Measurements from ENCODE around the gene PSMB1. TPM values are rescaled to one million over a fixed set of nuclear protein-coding genes. Genes with fewer than 3 reads are reported as not detected.
"Not testable (repeated sequence)": the region's sequence is repeated elsewhere in the genome, so short reads cannot be mapped to it uniquely, and the experiment has no call there.

Gene PSMB1
- total and polyA plus RNA-seq, 5 donors from 2014 or later, result 103 to 702 (median 565) TPM

- Mint-ChIP-seq H3K4me3 (no peak overlapping the region), H3K27me3 (peaks cover 60% of the 10 kb centered on the region), H3K9me3 (no peaks in the 10 kb centered on the region), H3K4me1 (no peaks in the 10 kb centered on the region), H3K36me3 (no peaks in the 10 kb centered on the region), H3K27ac (no peak overlapping the region)
- Histone ChIP-seq H3K4me1 (ENCODE audit: control insufficient read depth, insufficient read depth, low read length, poor library complexity, severe bottlenecking) (no peaks in the 10 kb centered on the region), H3K27me3 (ENCODE audit: control insufficient read depth, insufficient read depth, low read length) (no peaks in the 10 kb centered on the region), H3K4me3 (ENCODE audit: low read depth, low read length) (no peak overlapping the region), H3K27ac (ENCODE audit: insufficient read depth, low read length, poor library complexity, severe bottlenecking) (no peak overlapping the region), H3K9me3 (ENCODE audit: control insufficient read depth in 2 of 2, low read length in 2 of 2) (no peaks in the 10 kb centered on the region), H3K36me3 (ENCODE audit: control insufficient read depth, insufficient read depth, low read length) (no peaks in the 10 kb centered on the region)
- ATAC-seq (ENCODE audit: low read depth in 2 of 2) (no peak), DNase-seq (no peak)
Measured at GRCh38 chr6:170522565-170523183, 30.4 kb downstream of the PSMB1 start.

- no peak overlapping the region for H3K27ac ChIP-seq (ENCODE audit: insufficient read depth, low read length, poor library complexity, severe bottlenecking)
- peaks cover 61% of the 10 kb centered on the region for H3K27me3 Mint-ChIP-seq
- no peaks in the 10 kb centered on the region for H3K9me3 Mint-ChIP-seq
- DNase-seq (peak; percentile 6 to 66 (median 52)), ATAC-seq (ENCODE audit: low read depth in 2 of 2) (peak; percentile 84 to 85)
- H3K36me3 Mint-ChIP-seq, result no peaks in the 10 kb centered on the region
- H3K9me3 ChIP-seq (ENCODE audit: control insufficient read depth in 2 of 2, low read length in 2 of 2), result no peaks in the 10 kb centered on the region
- peak overlapping the region in 2 of 4 donors; percentile 53 to 61 for H3K4me3 Mint-ChIP-seq
- no peaks in the 10 kb centered on the region for H3K36me3 ChIP-seq (ENCODE audit: control insufficient read depth, insufficient read depth, low read length)
- peak overlapping the region; percentile 33 for H3K4me3 ChIP-seq (ENCODE audit: low read depth, low read length)
- H3K27ac Mint-ChIP-seq, result no peak overlapping the region
- H3K4me1 ChIP-seq (ENCODE audit: control insufficient read depth, insufficient read depth, low read length, poor library complexity, severe bottlenecking), result peaks cover 3% of the 10 kb centered on the region
- H3K4me1 Mint-ChIP-seq, result peaks cover 0 to 4% (median under 1%) of the 10 kb centered on the region in 4 donors
- H3K27me3 ChIP-seq (ENCODE audit: control insufficient read depth, insufficient read depth, low read length), result peaks cover 2% of the 10 kb centered on the region
Measured at GRCh38 chr6:170516783-170517616, 36.1 kb downstream of the PSMB1 start.

GRCh38 chr6:170514908-170515307 is 38.2 kb downstream of the PSMB1 start:
- Mint-ChIP-seq H3K36me3 (no peaks in the 10 kb centered on the region), H3K9me3 (peaks cover 0 to 4% (median 0%) of the 10 kb centered on the region in 7 donors), H3K4me1 (peaks cover 0 to 4% (median under 1%) of the 10 kb centered on the region in 4 donors), H3K4me3 (no peak overlapping the region), H3K27me3 (peaks cover 43% of the 10 kb centered on the region), H3K27ac (no peak overlapping the region)
- ATAC-seq (ENCODE audit: low read depth in 2 of 2) (no peak), DNase-seq (no peak)
- Histone ChIP-seq H3K36me3 (ENCODE audit: control insufficient read depth, insufficient read depth, low read length) (no peaks in the 10 kb centered on the region), H3K27ac (ENCODE audit: insufficient read depth, low read length, poor library complexity, severe bottlenecking) (no peak overlapping the region), H3K4me1 (ENCODE audit: control insufficient read depth, insufficient read depth, low read length, poor library complexity, severe bottlenecking) (peaks cover 3% of the 10 kb centered on the region), H3K4me3 (ENCODE audit: low read depth, low read length) (no peak overlapping the region), H3K9me3 (ENCODE audit: control insufficient read depth in 2 of 2, low read length in 2 of 2) (no peaks in the 10 kb centered on the region), H3K27me3 (ENCODE audit: control insufficient read depth, insufficient read depth, low read length) (peaks cover 2% of the 10 kb centered on the region)

- H3K4me1 ChIP-seq (ENCODE audit: control insufficient read depth, insufficient read depth, low read length, poor library complexity, severe bottlenecking), result peaks cover 3% of the 10 kb centered on the region
- H3K36me3 ChIP-seq (ENCODE audit: control insufficient read depth, insufficient read depth, low read length), result no peaks in the 10 kb centered on the region
- H3K27me3 Mint-ChIP-seq, result peaks cover 21% of the 10 kb centered on the region
- H3K4me1 Mint-ChIP-seq, result peaks cover 0 to 4% (median under 1%) of the 10 kb centered on the region in 4 donors
- H3K9me3 ChIP-seq (ENCODE audit: control insufficient read depth in 2 of 2, low read length in 2 of 2), result no peaks in the 10 kb centered on the region
- H3K4me3 ChIP-seq (ENCODE audit: low read depth, low read length), result no peak overlapping the region
- H3K9me3 Mint-ChIP-seq, result peaks cover 0 to 4% (median 0%) of the 10 kb centered on the region in 7 donors
- H3K36me3 Mint-ChIP-seq, result no peaks in the 10 kb centered on the region
- peaks cover 2% of the 10 kb centered on the region for H3K27me3 ChIP-seq (ENCODE audit: control insufficient read depth, insufficient read depth, low read length)
- H3K27ac Mint-ChIP-seq, result no peak overlapping the region
- H3K27ac ChIP-seq (ENCODE audit: insufficient read depth, low read length, poor library complexity, severe bottlenecking), result no peak overlapping the region
- DNase-seq (no peak), ATAC-seq (ENCODE audit: low read depth in 2 of 2) (no peak)
- H3K4me3 Mint-ChIP-seq, result no peak overlapping the region
Measured at GRCh38 chr6:170512249-170512648, 40.9 kb downstream of the PSMB1 start.

GRCh38 chr6:170510631-170511030 is 42.5 kb downstream of the PSMB1 start:
- H3K36me3 ChIP-seq (ENCODE audit: control insufficient read depth, insufficient read depth, low read length), result no peaks in the 10 kb centered on the region
- peaks cover 0 to 4% (median 0%) of the 10 kb centered on the region in 7 donors for H3K9me3 Mint-ChIP-seq
- no peak overlapping the region for H3K4me3 ChIP-seq (ENCODE audit: low read depth, low read length)
- peaks cover 2% of the 10 kb centered on the region for H3K27me3 ChIP-seq (ENCODE audit: control insufficient read depth, insufficient read depth, low read length)
- H3K4me1 ChIP-seq (ENCODE audit: control insufficient read depth, insufficient read depth, low read length, poor library complexity, severe bottlenecking), result no peaks in the 10 kb centered on the region
- ATAC-seq (ENCODE audit: low read depth in 2 of 2), result no peak
- H3K27me3 Mint-ChIP-seq, result peaks cover 20% of the 10 kb centered on the region
- no peak overlapping the region for H3K27ac Mint-ChIP-seq
- no peak for DNase-seq
- H3K4me1 Mint-ChIP-seq, result no peaks in the 10 kb centered on the region
- H3K27ac ChIP-seq (ENCODE audit: insufficient read depth, low read length, poor library complexity, severe bottlenecking), result no peak overlapping the region
- no peaks in the 10 kb centered on the region for H3K9me3 ChIP-seq (ENCODE audit: control insufficient read depth in 2 of 2, low read length in 2 of 2)
- H3K36me3 Mint-ChIP-seq, result no peaks in the 10 kb centered on the region
- H3K4me3 Mint-ChIP-seq, result no peak overlapping the region

- Histone ChIP-seq H3K27ac (ENCODE audit: insufficient read depth, low read length, poor library complexity, severe bottlenecking) (no peak overlapping the region), H3K36me3 (ENCODE audit: control insufficient read depth, insufficient read depth, low read length) (no peaks in the 10 kb centered on the region), H3K4me3 (ENCODE audit: low read depth, low read length) (no peak overlapping the region), H3K4me1 (ENCODE audit: control insufficient read depth, insufficient read depth, low read length, poor library complexity, severe bottlenecking) (no peaks in the 10 kb centered on the region), H3K9me3 (ENCODE audit: control insufficient read depth in 2 of 2, low read length in 2 of 2) (no peaks in the 10 kb centered on the region), H3K27me3 (ENCODE audit: control insufficient read depth, insufficient read depth, low read length) (peaks cover 2% of the 10 kb centered on the region)
- Mint-ChIP-seq H3K36me3 (no peaks in the 10 kb centered on the region), H3K4me3 (no peak overlapping the region), H3K27me3 (peaks cover 16% of the 10 kb centered on the region), H3K4me1 (no peaks in the 10 kb centered on the region), H3K9me3 (peaks cover 0 to 4% (median 0%) of the 10 kb centered on the region in 7 donors), H3K27ac (no peak overlapping the region)
- no peak for DNase-seq
- ATAC-seq (ENCODE audit: low read depth in 2 of 2), result no peak
Measured at GRCh38 chr6:170509723-170510018, 43.4 kb downstream of the PSMB1 start.

GRCh38 chr6:170508892-170509722 is 44.0 kb downstream of the PSMB1 start:
- H3K36me3 ChIP-seq (ENCODE audit: control insufficient read depth, insufficient read depth, low read length); DNase-seq; H3K4me3 Mint-ChIP-seq; H3K4me3 ChIP-seq (ENCODE audit: low read depth, low read length); H3K4me1 Mint-ChIP-seq; H3K9me3 Mint-ChIP-seq; ATAC-seq (ENCODE audit: low read depth in 2 of 2); H3K36me3 Mint-ChIP-seq; H3K27ac ChIP-seq (ENCODE audit: insufficient read depth, low read length, poor library complexity, severe bottlenecking); H3K27ac Mint-ChIP-seq; H3K4me1 ChIP-seq (ENCODE audit: control insufficient read depth, insufficient read depth, low read length, poor library complexity, severe bottlenecking); H3K27me3 ChIP-seq (ENCODE audit: control insufficient read depth, insufficient read depth, low read length); H3K9me3 ChIP-seq (ENCODE audit: control insufficient read depth in 2 of 2, low read length in 2 of 2): not testable (repeated sequence)
- peaks cover 16% of the 10 kb centered on the region for H3K27me3 Mint-ChIP-seq

Measured in CD4-positive, CD25-positive, alpha-beta regulatory T cell (primary cell).